Activated CD4-positive, alpha-beta T cell treated with anti-CD3 and anti-CD28 coated beads, Interleukin-2, amount 10 ng/mL, durations not matched to agents 7 days and 5 days (primary cell): Measurements from ENCODE around the gene MRPS2. TPM values are rescaled to one million over a fixed set of nuclear protein-coding genes. Genes with fewer than 3 reads are reported as not detected.

Source experiments
- CTCF ChIA-PET: fragments of 350-600 bp; sonication (Branson Sonifier 250); formaldehyde crosslinking; loops from one replicate; lab custom pipeline; 2021; ENCODE audit warnings: antibody characterized with exemption; lab: Charles Lee
- POLR2A ChIA-PET: fragments of 350-600 bp; sonication (Branson Sonifier 250); formaldehyde crosslinking; loops from one replicate; lab custom pipeline; 2021; ENCODE audit warnings: antibody characterized with exemption; lab: Charles Lee
- DNase-seq: peaks from one replicate; pipeline ENCODE4 v3.0.0-alpha.2; 2020
- H3K27ac Mint-ChIP-seq: one replicate; pipeline ENCODE4 v1.8.0; 2021; ENCODE audit warnings: mild to moderate bottlenecking, moderate library complexity, mixed read lengths
- H3K27me3 Mint-ChIP-seq: one replicate; pipeline ENCODE4 v1.8.0; 2021; ENCODE audit warnings: mixed read lengths
- H3K36me3 Mint-ChIP-seq: one replicate; pipeline ENCODE4 v1.8.0; 2021; ENCODE audit warnings: low read depth, mixed read lengths
- H3K4me1 Mint-ChIP-seq: one replicate; pipeline ENCODE4 v1.8.0; 2021; ENCODE audit warnings: mixed read lengths
- H3K4me3 Mint-ChIP-seq: one replicate; pipeline ENCODE4 v1.8.0; 2021; ENCODE audit warnings: mild to moderate bottlenecking, moderate library complexity, mixed read lengths
- H3K9me3 Mint-ChIP-seq: one replicate; pipeline ENCODE4 v1.8.0; 2021; ENCODE audit warnings: mixed read lengths
- total RNA-seq, 2 experiments: library from RNA; stranded (reverse); gene quantifications; one replicate each; pipeline ENCODE4 v1.2.3, GENCODE V29; 2021

MRPS2 gene
- total RNA-seq, 2 experiments from 2014 or later, result 28.0 to 31.2 TPM

DNA sequence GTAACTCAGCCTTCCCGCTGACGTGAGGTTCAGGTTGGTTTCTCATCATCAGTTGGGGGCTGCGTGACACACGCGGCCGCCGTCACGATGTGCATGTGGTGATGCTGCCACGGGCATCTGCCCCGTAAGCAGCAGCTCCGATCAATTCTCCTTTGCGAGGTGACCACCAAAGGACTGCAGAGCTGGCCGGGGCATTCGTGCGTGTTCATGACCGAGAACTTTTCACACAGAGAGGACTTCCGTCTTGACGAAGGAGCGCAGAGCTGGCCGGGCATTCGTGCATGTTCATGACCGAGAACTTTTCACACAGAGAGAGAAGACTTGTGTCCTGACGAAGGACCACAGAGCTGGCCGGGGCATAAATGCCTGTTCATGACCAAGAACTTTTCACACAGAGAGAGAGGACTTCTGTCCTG lies 16.9 kb downstream of the MRPS2 start:
- Mint-ChIP-seq H3K9me3 (no peaks in the 10 kb centered on the region), H3K36me3 (no peaks in the 10 kb centered on the region), H3K27me3 (peaks cover 9% of the 10 kb centered on the region), H3K4me1 (peaks cover 4% of the 10 kb centered on the region), H3K27ac (no peak overlapping the region), H3K4me3 (no peak overlapping the region)
- ChIA-PET CTCF (interaction anchor here (1.1 kb wide), 1 partner anchor 9 kb away, joined by 3 read pairs; no protein-coding TSS in a partner anchor), POLR2A (no interaction called here)
- DNase-seq, result no peak

DNA sequence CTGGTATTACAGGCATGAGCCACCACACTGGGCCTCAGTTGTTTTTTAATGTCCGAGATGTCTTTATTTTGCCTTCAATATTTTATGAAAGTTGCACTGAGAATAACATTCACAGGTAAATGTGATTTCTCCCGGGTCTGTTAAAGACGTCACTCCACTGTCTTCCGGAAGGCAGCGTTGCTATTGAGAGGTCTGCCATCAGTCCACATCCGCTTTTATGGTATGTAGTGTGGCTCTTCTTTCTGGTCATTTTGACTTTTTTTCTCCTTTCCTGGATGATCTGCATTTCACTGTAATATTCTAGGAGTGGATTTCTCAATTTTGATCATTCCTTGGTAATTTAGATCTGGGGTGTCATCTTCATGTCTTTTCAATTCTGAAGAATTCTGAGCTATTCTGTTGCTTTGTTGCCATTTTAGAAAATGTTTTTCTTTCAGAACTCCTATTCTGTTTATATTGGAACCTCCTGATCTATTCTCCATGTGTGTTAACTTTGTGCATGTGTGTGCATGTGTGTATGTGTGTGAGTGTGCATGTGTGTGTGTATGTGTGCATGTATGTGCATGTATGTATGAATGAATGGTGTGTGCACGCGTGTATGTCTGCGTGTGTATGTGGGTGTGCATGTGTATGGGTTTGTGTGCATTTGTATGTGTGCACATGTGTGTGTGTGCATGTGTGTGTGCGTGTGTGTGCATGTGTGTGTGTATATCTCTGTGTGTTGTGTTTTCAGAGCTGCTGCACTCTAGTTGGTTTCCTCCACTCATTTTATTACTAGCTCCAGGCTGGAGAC lies 18.9 kb downstream of the MRPS2 start:
- DNase-seq, result no peak

DNA sequence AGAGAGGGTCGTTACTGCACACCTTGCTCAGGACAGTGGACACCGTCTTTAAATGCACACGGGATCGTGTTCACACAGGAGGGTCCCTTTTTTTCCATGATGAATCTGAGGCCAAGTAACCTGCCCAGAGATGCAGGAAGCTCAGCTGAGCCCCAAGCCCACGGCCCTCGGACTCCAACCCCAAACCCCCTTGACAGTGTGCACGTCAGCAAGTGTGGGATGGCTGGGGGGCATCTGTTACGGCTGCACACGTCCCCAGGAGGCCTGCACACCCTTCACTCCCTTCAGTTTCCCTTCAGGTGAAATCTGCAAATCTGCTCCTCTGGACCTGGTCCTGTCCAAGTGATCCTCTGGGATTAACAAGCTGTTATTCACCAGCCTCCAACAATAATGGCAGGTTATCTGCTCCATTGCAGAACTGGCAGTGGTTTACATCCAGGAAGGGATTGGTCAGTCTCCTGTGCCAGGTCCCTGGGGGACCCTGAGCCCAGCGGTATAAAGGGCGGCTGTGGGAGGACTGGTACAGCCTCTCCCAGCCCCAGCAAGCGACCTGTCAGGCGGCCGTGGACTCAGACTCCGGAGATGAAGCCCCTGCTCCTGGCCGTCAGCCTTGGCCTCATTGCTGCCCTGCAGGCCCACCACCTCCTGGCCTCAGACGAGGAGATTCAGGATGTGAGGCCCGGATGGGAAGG lies 20.6 kb downstream of the MRPS2 start, which contains the start of gene LCN1:
TSS of gene LCN1 (plus strand) at position 525 of the 692 bp plus-strand sequence. CDS start at position 583, 58 bp downstream.
- CTCF ChIA-PET, result no interaction called here
- H3K27me3 Mint-ChIP-seq, result peaks cover 9% of the 10 kb centered on the region
- H3K27ac Mint-ChIP-seq, result no peak within 1 kb of the TSS
- peaks cover 3% of the 10 kb centered on the region for H3K4me1 Mint-ChIP-seq
- POLR2A ChIA-PET, result no interaction called here
- H3K36me3 Mint-ChIP-seq, result no peaks in the 10 kb centered on the region
- no peaks in the 10 kb centered on the region for H3K9me3 Mint-ChIP-seq
- no peak within 1 kb of the TSS for H3K4me3 Mint-ChIP-seq
- no peak for DNase-seq

More for the DNA sequence above, 18.9 kb downstream of the MRPS2 start:
- H3K4me3 Mint-ChIP-seq, result no peak overlapping the region
- no peak overlapping the region for H3K27ac Mint-ChIP-seq
- H3K4me1 Mint-ChIP-seq, result peaks cover 4% of the 10 kb centered on the region
- H3K36me3 Mint-ChIP-seq, result no peaks in the 10 kb centered on the region
- ChIA-PET POLR2A (no interaction called here), CTCF (no interaction called here)
- no peaks in the 10 kb centered on the region for H3K9me3 Mint-ChIP-seq
- H3K27me3 Mint-ChIP-seq, result peaks cover 9% of the 10 kb centered on the region

DNA sequence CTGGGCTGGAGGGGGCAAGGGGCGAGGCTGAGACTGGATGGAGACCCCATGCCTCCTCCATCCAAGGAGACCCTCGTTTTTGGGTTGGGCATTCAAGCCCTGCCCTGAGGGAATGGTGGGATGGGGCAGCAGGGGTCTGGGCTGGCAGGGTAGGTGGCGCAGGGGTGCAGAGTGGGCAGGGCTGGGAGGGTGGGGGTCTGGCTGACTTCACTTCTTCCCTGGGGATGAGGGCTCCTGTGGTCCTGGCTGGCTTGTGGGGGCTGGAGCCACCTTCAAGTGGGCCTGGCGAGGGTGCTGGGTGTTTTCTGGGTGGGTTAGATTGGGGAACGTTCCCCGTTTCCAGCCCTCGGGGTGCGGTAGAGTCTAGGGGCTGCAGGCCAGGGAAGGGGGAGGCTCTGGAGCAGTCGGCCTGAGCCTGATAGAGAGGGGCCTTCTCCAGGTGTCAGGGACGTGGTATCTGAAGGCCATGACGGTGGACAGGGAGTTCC lies 21.2 kb downstream of the MRPS2 start:
- ChIA-PET POLR2A (no interaction called here), CTCF (no interaction called here)
- H3K4me3 Mint-ChIP-seq, result no peak overlapping the region
- no peaks in the 10 kb centered on the region for H3K36me3 Mint-ChIP-seq
- no peak for DNase-seq
- no peaks in the 10 kb centered on the region for H3K4me1 Mint-ChIP-seq
- H3K27me3 Mint-ChIP-seq, result peaks cover 9% of the 10 kb centered on the region
- no peaks in the 10 kb centered on the region for H3K9me3 Mint-ChIP-seq
- H3K27ac Mint-ChIP-seq, result no peak overlapping the region

DNA sequence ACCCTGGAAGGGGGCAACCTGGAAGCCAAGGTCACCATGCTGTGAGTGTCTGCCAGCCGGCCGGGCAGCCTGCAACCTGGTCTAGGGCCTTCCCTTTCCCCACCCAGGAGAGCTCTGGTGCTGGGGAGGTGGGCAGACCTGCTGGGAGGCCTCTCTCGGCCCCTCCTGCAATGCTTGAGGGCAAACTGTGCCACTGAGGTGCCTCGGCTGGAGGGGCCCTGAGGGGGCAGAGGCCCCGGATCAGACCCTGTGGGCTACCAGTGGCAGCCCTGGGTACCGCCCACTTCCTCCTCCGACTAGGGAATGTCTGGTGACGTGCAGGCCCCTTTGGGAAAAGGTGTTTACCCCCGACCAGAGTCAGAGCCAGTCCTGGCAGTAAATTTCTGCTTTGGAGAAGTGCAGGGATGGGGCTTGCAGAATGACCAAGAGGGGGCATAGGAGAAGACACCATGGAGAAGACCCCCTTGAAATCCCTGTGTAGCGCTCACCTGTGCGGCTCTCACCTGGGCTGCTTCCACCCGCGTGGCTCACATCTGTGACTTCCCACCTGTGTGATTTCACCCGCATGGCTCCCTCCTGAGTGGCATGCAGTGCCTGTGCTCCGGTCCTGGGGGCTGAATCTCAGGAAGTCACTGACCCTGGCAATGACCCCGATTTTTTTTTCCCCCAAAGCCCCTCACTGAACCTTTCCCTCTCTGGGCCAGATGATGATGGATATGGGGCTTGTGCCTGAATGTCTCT lies 21.8 kb downstream of the MRPS2 start:
- DNase-seq, result no peak
- Mint-ChIP-seq H3K4me1 (no peaks in the 10 kb centered on the region), H3K27me3 (peaks cover 9% of the 10 kb centered on the region), H3K9me3 (no peaks in the 10 kb centered on the region), H3K36me3 (no peaks in the 10 kb centered on the region), H3K27ac (no peak overlapping the region), H3K4me3 (no peak overlapping the region)
- POLR2A ChIA-PET, result no interaction called here
- CTCF ChIA-PET, result no interaction called here

DNA sequence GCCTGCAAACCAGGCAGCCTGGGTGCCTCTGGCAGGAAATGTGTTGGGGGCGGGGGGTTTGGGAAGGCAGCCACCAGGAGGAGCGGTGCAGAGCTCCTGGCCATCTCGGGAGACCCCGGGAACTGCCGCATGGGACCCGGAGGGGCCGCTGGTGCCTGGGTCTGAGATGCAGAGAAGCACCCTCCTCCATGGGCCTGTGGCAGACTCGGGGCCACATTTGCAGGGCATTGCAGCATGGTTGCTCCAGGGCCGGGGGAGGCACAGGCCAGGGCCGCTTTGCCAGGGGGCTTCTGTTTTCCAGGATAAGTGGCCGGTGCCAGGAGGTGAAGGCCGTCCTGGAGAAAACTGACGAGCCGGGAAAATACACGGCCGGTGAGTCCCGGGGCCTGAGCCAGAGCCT lies 22.4 kb downstream of the MRPS2 start:
- ChIA-PET CTCF (no interaction called here), POLR2A (no interaction called here)
- Mint-ChIP-seq H3K27ac (no peak overlapping the region), H3K4me3 (no peak overlapping the region), H3K4me1 (no peaks in the 10 kb centered on the region), H3K36me3 (no peaks in the 10 kb centered on the region), H3K9me3 (no peaks in the 10 kb centered on the region), H3K27me3 (peaks cover 9% of the 10 kb centered on the region)
- no peak for DNase-seq

DNA sequence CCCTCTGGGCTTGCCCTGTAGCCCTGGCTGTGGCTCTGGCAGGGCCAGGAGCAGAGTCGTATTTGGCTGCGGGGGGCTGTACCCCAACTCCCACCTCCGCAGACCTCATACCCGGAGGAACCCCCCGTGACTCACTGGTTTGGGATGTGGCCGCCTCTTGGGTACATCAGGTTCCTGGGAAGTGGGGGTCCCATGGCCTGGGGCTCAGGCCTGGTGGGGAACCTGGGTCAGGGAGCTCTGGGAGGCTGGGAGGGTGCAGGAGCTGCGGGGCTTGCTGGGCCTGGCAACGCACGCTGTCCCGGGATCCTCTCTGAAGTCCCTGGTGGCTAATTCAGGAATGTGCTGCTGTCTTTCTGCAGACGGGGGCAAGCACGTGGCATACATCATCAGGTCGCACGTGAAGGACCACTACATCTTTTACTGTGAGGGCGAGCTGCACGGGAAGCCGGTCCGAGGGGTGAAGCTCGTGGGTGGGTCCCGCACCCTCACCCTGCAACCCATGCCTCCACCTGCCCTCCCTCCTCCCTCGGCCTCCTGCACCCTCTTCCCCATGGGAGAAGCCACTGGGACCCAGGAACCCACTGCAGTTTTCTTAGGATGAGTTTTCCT lies 23.1 kb downstream of the MRPS2 start:
- Mint-ChIP-seq H3K4me3 (no peak overlapping the region), H3K27ac (no peak overlapping the region), H3K36me3 (no peaks in the 10 kb centered on the region), H3K9me3 (no peaks in the 10 kb centered on the region), H3K27me3 (peaks cover 8% of the 10 kb centered on the region), H3K4me1 (no peaks in the 10 kb centered on the region)
- no peak for DNase-seq
- ChIA-PET POLR2A (no interaction called here), CTCF (no interaction called here)

DNA sequence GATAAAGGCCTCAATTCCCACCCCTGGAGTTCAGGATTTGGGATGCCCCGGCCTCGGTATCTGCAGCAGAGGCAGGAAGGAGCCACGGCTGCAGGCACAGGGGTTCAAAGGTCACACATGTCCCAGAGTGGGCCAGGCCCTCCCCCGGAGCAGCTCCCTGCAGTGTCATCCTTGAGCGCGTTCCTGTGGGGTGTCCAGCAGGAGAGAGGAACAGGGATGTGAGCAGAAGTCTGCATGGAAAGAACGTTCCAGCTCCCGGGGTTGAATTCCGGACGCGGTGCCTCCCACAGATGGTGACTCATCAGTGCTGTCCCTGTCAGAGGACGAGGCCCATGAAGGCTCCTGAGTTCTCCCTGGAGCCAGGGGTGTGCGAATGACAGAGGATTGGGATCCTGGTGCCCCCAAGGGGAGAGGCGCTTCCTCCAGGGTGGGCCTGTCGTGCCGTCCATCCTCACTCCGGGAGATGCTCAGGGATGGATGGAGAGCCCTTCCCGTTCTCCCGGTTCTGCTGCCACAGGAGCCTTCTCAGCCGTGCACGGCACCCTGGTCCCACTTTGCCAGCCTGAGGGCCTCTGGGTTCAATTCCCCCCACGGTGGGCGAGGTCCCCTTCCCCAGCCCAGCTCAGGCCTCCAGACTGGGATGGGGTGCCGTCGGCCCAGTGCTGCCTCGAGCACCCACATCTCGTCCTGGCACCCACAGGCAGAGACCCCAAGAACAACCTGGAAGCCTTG lies 23.8 kb downstream of the MRPS2 start:
- Mint-ChIP-seq H3K4me1 (peaks cover 2% of the 10 kb centered on the region), H3K36me3 (no peaks in the 10 kb centered on the region), H3K27ac (no peak overlapping the region), H3K9me3 (no peaks in the 10 kb centered on the region), H3K4me3 (no peak overlapping the region), H3K27me3 (peaks cover 5% of the 10 kb centered on the region)
- ChIA-PET CTCF (no interaction called here), POLR2A (no interaction called here)
- DNase-seq, result no peak

DNA sequence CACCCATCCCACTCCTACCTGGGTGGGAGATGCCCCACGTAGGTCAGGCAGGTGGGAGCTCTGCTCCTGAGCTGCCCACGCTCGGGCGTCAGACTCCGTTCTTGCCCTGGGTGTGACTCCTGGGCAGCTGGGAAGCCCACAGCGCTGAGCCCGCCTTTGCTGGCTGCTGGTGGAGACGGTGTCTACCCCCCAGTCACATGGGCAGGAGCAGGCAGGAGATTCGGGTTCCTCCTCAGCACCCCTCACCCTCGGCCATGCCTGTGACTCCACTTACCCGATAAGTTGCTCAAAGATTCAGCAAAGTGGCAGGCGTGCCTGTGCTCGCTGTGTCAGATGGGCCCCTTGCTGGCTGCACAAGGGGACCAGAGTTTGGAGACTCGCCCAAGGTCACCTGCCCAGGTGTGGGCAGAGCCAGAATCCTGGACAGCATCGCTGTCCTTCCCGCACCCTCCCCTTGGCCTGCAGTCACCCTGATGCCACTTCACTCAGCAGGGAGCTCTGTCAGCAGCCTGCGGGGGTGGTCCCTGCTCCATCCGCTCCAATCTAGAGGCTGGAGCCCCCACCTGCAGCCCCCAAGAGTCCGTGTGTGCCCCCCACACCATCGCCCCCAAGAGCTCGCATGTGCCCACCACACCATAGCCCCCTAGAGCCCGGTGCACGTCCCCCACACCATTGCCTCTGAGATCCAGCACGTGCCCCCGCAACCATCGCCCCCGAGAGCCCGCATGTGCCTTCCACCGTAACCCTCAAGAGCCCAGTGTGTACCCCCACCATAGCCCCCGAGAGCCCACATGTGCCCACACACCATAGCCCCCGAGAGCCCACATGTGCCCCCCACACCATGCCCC lies 25.0 kb downstream of the MRPS2 start:
- DNase-seq, result no peak
- CTCF ChIA-PET, result no interaction called here
- Mint-ChIP-seq H3K4me3 (no peak overlapping the region), H3K9me3 (no peaks in the 10 kb centered on the region), H3K27me3 (no peaks in the 10 kb centered on the region), H3K36me3 (no peaks in the 10 kb centered on the region), H3K27ac (no peak overlapping the region), H3K4me1 (peaks cover 2% of the 10 kb centered on the region)
- POLR2A ChIA-PET, result no interaction called here

DNA sequence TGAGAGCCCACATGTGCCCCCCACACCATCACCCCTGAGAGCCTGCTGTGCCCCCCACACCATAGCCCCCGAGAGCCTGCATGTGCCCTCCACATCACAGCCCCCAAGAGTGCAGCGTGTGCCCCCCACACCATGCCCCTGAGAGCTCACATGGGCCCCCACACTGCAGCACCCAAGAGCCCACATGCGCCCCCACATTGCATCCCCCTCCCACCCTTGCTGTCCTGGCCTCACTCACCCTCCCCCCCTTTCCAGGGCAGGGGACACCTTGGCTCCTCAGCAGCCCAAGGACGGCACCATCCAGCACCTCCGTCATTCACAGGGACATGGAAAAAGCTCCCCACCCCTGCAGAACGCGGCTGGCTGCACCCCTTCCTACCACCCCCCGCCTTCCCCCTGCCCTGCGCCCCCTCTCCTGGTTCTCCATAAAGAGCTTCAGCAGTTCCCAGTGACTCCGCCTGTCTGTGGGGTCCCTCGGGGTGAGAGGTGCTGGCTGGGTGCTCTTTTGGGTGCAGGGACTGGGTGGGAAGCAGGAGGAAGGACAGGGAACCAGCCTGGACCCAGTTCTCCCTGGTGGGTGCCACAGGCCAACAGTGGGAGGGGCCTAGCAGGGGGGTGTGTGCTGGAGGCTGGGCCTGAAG lies 25.7 kb downstream of the MRPS2 start:
- POLR2A ChIA-PET, result no interaction called here

More for the DNA sequence above, 25.7 kb downstream of the MRPS2 start:
- Mint-ChIP-seq H3K9me3 (no peaks in the 10 kb centered on the region), H3K4me3 (no peak overlapping the region), H3K4me1 (peaks cover 2% of the 10 kb centered on the region), H3K36me3 (no peaks in the 10 kb centered on the region), H3K27ac (no peak overlapping the region), H3K27me3 (no peaks in the 10 kb centered on the region)
- no peak for DNase-seq
- CTCF ChIA-PET, result no interaction called here
